T-cell (primary cell): ENCODE data around the gene ABCF2. TPM values are rescaled to one million over a fixed set of nuclear protein-coding genes. Genes with fewer than 3 reads are reported as not detected.

Experiments used
- ATAC-seq, 4 experiments: fragments of 200-7000 bp in 3 of 4; fragments of 150-1000 bp in 1 of 4; cut with Tn5 transposase; replicated peaks in 1 of 4; 1 replicate in 3 of 4; 2 replicates in 1 of 4; pipeline ENCODE4 v1.10.0; 2021; ENCODE audit warnings: moderate library complexity in 3 of 4, mild to moderate bottlenecking in 2 of 4, moderate number of reproducible peaks in 1 of 4
- CTCF ChIA-PET, 2 donors: fragments of 300-600 bp; sonication (Branson Sonifier 250); formaldehyde crosslinking; loops; one replicate each; lab custom pipeline; 2022; ENCODE audit warnings: antibody characterized with exemption in 2 of 2; lab: Charles Lee
- POLR2A ChIA-PET, 2 donors: fragments of 300-600 bp; sonication (Branson Sonifier 250); formaldehyde crosslinking; loops; one replicate each; lab custom pipeline; 2022; ENCODE audit warnings: antibody characterized with exemption in 2 of 2; lab: Charles Lee
- DNase-seq, 35 experiments: peaks; one replicate each; pipeline versions ENCODE4 v3.0.0 to v3.0.0-alpha.2; 2013 to 2023
- H3K27ac ChIP-seq: one replicate; pipeline ENCODE4 v1.5.1; 2013; ENCODE audit warnings: low read length
- H3K27me3 ChIP-seq, 2 experiments: replicated peaks in 1 of 2; 1 replicate in 1 of 2; 2 replicates in 1 of 2; pipeline versions ENCODE4 v1.6.1 to v1.7.0; 2013; ENCODE audit warnings: low read length in 1 of 2, mixed read lengths in 1 of 2; ENCODE audit not compliant: control insufficient read depth in 2 of 2, insufficient read depth in 2 of 2; ENCODE audit errors: extremely low read depth in 1 of 2
- H3K36me3 ChIP-seq, 2 donors: 1 replicate in 1 of 2; 2 replicates in 1 of 2; pipeline versions ENCODE4 v1.6.1 to v1.7.0; 2013; ENCODE audit warnings: low read length in 1 of 2; ENCODE audit not compliant: control insufficient read depth in 2 of 2, insufficient read depth in 1 of 2; ENCODE audit errors: extremely low read depth in 1 of 2
- H3K4me1 ChIP-seq, 2 experiments: 1 replicate in 1 of 2; 2 replicates in 1 of 2; pipeline versions ENCODE4 v1.6.1 to v1.7.0; 2013; ENCODE audit warnings: low read length in 2 of 2, mixed read lengths in 1 of 2; ENCODE audit not compliant: insufficient read depth in 2 of 2, control insufficient read depth in 1 of 2; ENCODE audit errors: extremely low read depth in 1 of 2
- H3K4me3 ChIP-seq, 2 donors: 1 replicate in 1 of 2; 2 replicates in 1 of 2; pipeline versions ENCODE4 v1.5.1 to v1.7.0; 2013; ENCODE audit warnings: mild to moderate bottlenecking in 2 of 2, low read length in 1 of 2, moderate library complexity in 1 of 2; ENCODE audit not compliant: control insufficient read depth in 1 of 2; ENCODE audit errors: extremely low read depth in 1 of 2
- H3K9me3 ChIP-seq: 2 replicates; pipeline ENCODE4 v1.7.0; 2013
- H3K27ac Mint-ChIP-seq, 2 donors: one replicate each; pipeline ENCODE4 v1.8.0; 2020 to 2021; ENCODE audit warnings: mild to moderate bottlenecking in 2 of 2, mixed read lengths in 2 of 2
- H3K27me3 Mint-ChIP-seq, 2 donors: one replicate each; pipeline ENCODE4 v1.8.0; 2021 to 2022; ENCODE audit warnings: mixed read lengths in 2 of 2
- H3K36me3 Mint-ChIP-seq: one replicate; pipeline ENCODE4 v1.8.0; 2021; ENCODE audit warnings: mixed read lengths
- H3K4me1 Mint-ChIP-seq, 3 donors: one replicate each; pipeline ENCODE4 v1.8.0; 2020 to 2022; ENCODE audit warnings: mixed read lengths in 3 of 3, mild to moderate bottlenecking in 1 of 3
- H3K4me3 Mint-ChIP-seq, 3 donors: one replicate each; pipeline ENCODE4 v1.8.0; 2020 to 2022; ENCODE audit warnings: mild to moderate bottlenecking in 3 of 3, mixed read lengths in 3 of 3, moderate library complexity in 3 of 3
- H3K9me3 Mint-ChIP-seq, 3 donors: one replicate each; pipeline ENCODE4 v1.8.0; 2020 to 2022; ENCODE audit warnings: mixed read lengths in 3 of 3
- WGBS: methylation state at CpG from one replicate; pipeline ENCODE4 v1.1.5; 2013; ENCODE audit warnings: missing lambda C conversion rate; ENCODE audit not compliant: insufficient coverage; 5-methylcytosine and 5-hydroxymethylcytosine counted together
- total RNA-seq, 35 experiments: library from RNA in 6 of 35; stranded (reverse) in 6 of 35; fragments of 120-200 nt in 1 of 35; gene quantifications; one replicate each; pipeline versions ENCODE4 v1.2.1 to v1.2.4 and lab custom pipeline; 2013 to 2026

ABCF2 gene
- total RNA-seq, 5 donors from 2014 or later (not counting 1 experiment from before 2014, with no cell fraction given) = 22.9 to 39.7 (median 38.8) TPM

DNA sequence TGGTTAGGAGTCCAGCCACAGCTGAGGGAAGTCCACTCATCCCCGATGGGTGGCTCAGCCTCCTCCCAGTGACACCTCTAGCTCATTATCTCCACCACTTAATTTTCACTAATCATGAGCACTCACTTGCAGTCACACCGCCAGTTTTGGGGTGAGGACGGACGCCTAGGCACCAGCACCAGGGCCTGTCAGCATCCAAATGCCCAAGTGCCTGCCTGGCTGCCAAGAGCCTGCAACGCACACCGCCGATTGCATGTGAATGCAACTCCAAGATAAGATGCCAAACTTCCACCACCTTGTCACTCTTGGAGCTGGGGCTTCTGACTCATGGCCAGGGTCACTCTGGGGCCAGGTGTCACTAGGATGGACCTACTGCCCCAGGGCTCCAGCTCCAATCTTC is 45.9 kb upstream of the ABCF2 start:
- no peaks in the 10 kb centered on the region for H3K36me3 ChIP-seq
- Mint-ChIP-seq H3K4me3 (no peak overlapping the region), H3K4me1 (peaks cover 37 to 45% (median 43%) of the 10 kb centered on the region in 3 donors), H3K27me3 (no peaks in the 10 kb centered on the region), H3K27ac (no peak overlapping the region), H3K9me3 (no peaks in the 10 kb centered on the region), H3K36me3 (no peaks in the 10 kb centered on the region)
- H3K4me1 ChIP-seq = peaks cover 0 to 40% of the 10 kb centered on the region in 2 experiments
- CTCF ChIA-PET = no interaction called here
- 95% methylated on average over 7 of the region's 7 CpGs for WGBS
- H3K4me3 ChIP-seq = no peak overlapping the region
- peaks cover 0 to 16% of the 10 kb centered on the region in 2 experiments for H3K27me3 ChIP-seq
- POLR2A ChIA-PET = no interaction called here
- no peaks in the 10 kb centered on the region for H3K9me3 ChIP-seq
- no peak for DNase-seq
- no peak overlapping the region for H3K27ac ChIP-seq
- no peak for ATAC-seq

DNA sequence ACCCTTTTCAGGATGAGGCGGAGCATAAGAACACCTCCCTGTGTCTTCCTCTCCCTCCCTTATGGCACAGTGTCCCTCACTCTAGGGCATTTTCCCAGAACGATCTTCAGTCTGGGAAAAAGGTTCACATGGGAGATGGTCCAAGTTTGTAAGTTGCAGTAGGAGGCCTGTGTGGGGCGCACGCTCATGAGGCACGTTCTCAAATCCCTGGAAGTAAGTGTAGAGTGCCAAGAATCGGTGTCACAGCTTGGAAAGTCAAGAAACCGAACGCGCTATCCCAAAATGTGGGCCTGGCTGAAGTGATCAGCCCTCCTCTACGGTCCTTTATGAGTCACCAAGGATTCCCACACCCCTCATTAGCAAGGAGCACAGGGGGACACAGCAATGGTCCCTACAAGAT is 45.4 kb upstream of the ABCF2 start:
- Mint-ChIP-seq H3K4me3 (peak overlapping the region in 1 of 3 donors; percentile 3), H3K4me1 (peaks cover 37 to 42% (median 40%) of the 10 kb centered on the region in 3 donors), H3K27me3 (no peaks in the 10 kb centered on the region), H3K36me3 (no peaks in the 10 kb centered on the region), H3K9me3 (no peaks in the 10 kb centered on the region), H3K27ac (peak overlapping the region; percentile 36 to 84)
- DNase-seq (no peak), ATAC-seq (no peak)
- H3K27ac ChIP-seq = no peak overlapping the region
- H3K27me3 ChIP-seq = peaks cover 0 to 16% of the 10 kb centered on the region in 2 experiments
- ChIA-PET POLR2A (no interaction called here), CTCF (no interaction called here)
- H3K4me1 ChIP-seq = peaks cover 0 to 35% of the 10 kb centered on the region in 2 experiments
- WGBS = 87% methylated on average over 8 of the region's 10 CpGs
- no peaks in the 10 kb centered on the region for H3K9me3 ChIP-seq
- H3K4me3 ChIP-seq = no peak overlapping the region
- no peaks in the 10 kb centered on the region for H3K36me3 ChIP-seq

DNA sequence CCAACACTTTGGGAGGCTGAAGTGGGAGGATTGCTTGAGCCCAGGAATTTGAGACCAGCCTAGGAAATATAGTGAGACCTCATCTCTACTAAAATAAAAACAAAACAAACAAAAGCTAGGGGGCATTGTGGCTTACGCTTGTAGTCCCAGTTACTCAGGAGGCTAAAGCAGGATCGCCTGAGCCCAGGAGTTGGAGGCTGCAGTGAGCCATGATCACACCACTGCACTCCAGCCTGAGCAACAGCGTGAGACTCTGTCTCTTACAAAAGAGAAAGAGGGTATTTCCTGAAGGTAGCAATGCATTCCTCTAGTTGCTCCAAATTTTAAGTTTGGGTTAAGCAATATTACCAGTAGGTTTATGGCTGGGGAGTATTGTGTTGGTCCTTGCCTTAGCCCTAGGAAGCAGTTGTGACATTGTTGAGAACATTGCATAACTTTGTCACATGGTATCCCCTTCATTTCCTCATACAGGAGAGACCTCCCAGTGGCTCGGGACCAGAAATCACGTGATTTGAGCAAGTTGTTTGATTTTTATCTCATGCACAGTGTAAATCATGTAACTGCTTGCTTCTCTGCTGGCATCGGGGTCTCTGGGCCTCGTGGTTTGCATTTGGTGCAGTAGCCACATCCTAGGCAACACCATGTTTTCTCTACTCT is 44.8 kb upstream of the ABCF2 start:
- peak overlapping the region; percentile 36 to 84 for H3K27ac Mint-ChIP-seq
- DNase-seq = peak in 3 of 35 experiments; percentile 27 to 40 (median 29)
- Histone ChIP-seq H3K36me3 (no peaks in the 10 kb centered on the region), H3K27me3 (peaks cover 0 to 13% of the 10 kb centered on the region in 2 experiments), H3K4me1 (peaks cover 0 to 31% of the 10 kb centered on the region in 2 experiments), H3K9me3 (no peaks in the 10 kb centered on the region), H3K4me3 (no peak overlapping the region), H3K27ac (peak overlapping the region; percentile 7)
- H3K4me3 Mint-ChIP-seq = no peak overlapping the region
- H3K27me3 Mint-ChIP-seq = no peaks in the 10 kb centered on the region
- ChIA-PET POLR2A (no interaction called here), CTCF (no interaction called here)
- ATAC-seq = peak; percentile 25 to 67 (median 40)
- peaks cover 34 to 38% (median 36%) of the 10 kb centered on the region in 3 donors for H3K4me1 Mint-ChIP-seq
- H3K36me3 Mint-ChIP-seq = no peaks in the 10 kb centered on the region
- H3K9me3 Mint-ChIP-seq = no peaks in the 10 kb centered on the region
- 37% methylated on average over 5 of the region's 7 CpGs for WGBS

DNA sequence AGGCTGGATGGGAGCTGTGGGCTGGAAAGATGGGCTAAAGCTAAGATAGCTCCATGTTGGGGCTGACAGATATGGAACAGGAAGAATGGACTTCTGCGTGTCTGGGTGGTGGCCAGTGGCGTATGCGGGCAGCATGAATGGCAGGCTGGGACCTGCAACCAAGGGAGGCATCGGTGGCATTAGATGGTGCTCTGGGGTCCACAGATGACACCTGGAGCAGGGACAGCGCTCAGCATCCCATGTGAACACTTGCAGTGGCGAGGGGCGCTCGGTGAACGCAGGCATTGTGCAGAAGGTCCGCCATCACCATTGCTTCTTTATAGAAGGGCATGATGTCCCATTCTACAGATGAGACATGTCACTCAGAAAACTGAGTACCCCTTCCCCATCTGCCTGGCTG is 42.5 kb upstream of the ABCF2 start:
- H3K27ac ChIP-seq = no peak overlapping the region
- H3K9me3 ChIP-seq = no peaks in the 10 kb centered on the region
- WGBS = 95% methylated on average over 10 of the region's 10 CpGs
- H3K36me3 ChIP-seq = no peaks in the 10 kb centered on the region
- peaks cover 17 to 21% (median 18%) of the 10 kb centered on the region in 3 donors for H3K4me1 Mint-ChIP-seq
- ATAC-seq (no peak), DNase-seq (no peak)
- ChIA-PET CTCF (interaction anchor here (0.7 to 1.0 kb wide), 2 partner anchors 25 to 107 kb away, joined by 3 read pairs; no protein-coding TSS in a partner anchor), POLR2A (no interaction called here)
- H3K27me3 Mint-ChIP-seq = peaks cover 1 to 4% of the 10 kb centered on the region in 2 donors
- no peak overlapping the region for H3K4me3 ChIP-seq
- peaks cover 0 to 15% of the 10 kb centered on the region in 2 experiments for H3K4me1 ChIP-seq
- no peak overlapping the region for H3K4me3 Mint-ChIP-seq
- H3K27me3 ChIP-seq = peaks cover 0 to 9% of the 10 kb centered on the region in 2 experiments
- no peak overlapping the region for H3K27ac Mint-ChIP-seq
- H3K9me3 Mint-ChIP-seq = no peaks in the 10 kb centered on the region
- H3K36me3 Mint-ChIP-seq = no peaks in the 10 kb centered on the region

DNA sequence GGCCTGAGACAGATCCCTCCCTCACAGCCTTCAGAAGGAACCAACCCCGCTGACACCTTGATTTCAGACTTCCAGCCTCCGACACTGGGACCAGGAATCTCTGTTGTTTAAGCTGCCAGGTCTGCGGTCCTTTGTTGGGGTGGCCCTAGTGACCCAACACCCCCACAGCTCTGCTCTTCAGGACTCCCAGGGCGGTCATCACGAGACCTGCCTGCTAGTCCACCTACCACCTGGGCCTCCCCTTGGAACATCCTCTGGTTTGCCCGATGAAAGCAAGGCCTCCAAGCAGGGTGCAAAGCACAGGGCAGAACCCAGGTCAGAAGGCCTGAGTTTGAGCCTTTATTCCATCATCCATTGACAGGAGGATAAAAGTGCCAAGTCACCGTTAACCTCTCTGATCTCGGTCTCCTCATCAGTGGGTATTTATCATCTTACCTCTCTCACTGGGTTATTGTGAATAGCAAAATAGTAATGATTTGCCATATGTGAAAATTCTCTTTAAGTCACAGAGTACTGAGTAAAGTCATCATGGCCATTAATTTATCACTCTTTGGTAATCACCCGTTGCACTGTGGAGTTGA is 38.4 kb upstream of the ABCF2 start:
- no peak overlapping the region for H3K4me3 ChIP-seq
- Mint-ChIP-seq H3K36me3 (no peaks in the 10 kb centered on the region), H3K4me3 (no peak overlapping the region), H3K9me3 (no peaks in the 10 kb centered on the region), H3K27ac (no peak overlapping the region), H3K4me1 (peaks cover 0 to 2% (median 0%) of the 10 kb centered on the region in 3 donors), H3K27me3 (peaks cover 4 to 7% of the 10 kb centered on the region in 2 donors)
- H3K4me1 ChIP-seq = no peaks in the 10 kb centered on the region
- no peak overlapping the region for H3K27ac ChIP-seq
- no peak for ATAC-seq
- WGBS = 91% methylated on average over 6 of the region's 9 CpGs
- ChIA-PET CTCF (no interaction called here), POLR2A (no interaction called here)
- DNase-seq = no peak
- H3K27me3 ChIP-seq = peaks cover 0 to 35% of the 10 kb centered on the region in 2 experiments
- no peaks in the 10 kb centered on the region for H3K9me3 ChIP-seq
- no peaks in the 10 kb centered on the region for H3K36me3 ChIP-seq

DNA sequence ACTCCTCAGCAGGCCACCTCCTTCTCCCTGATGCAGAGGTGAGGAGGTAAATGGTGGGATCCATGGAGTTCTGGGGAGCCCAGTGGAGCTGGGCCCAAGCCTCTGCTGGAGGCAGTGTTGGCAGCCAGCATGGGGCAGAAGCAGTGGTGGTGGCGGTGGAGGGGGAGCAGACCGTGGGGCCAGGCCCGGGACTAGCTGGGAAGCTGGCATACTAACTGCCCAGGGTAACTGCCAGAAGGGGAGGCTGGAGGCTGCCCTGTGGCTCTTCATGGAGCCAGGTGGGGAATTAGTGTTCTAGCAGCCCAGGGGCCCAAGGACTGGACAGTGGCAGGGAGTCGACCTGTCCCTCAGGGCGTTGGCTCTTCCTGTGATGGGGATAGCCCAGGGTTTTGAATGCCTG is 37.6 kb upstream of the ABCF2 start:
- Histone ChIP-seq H3K4me1 (no peaks in the 10 kb centered on the region), H3K9me3 (no peaks in the 10 kb centered on the region), H3K4me3 (no peak overlapping the region), H3K27me3 (peaks cover 0 to 37% of the 10 kb centered on the region in 2 experiments), H3K27ac (no peak overlapping the region), H3K36me3 (no peaks in the 10 kb centered on the region)
- WGBS = 94% methylated on average over 3 of the region's 5 CpGs
- Mint-ChIP-seq H3K27me3 (peaks cover 4 to 7% of the 10 kb centered on the region in 2 donors), H3K4me1 (no peaks in the 10 kb centered on the region), H3K4me3 (no peak overlapping the region), H3K9me3 (no peaks in the 10 kb centered on the region), H3K27ac (no peak overlapping the region), H3K36me3 (no peaks in the 10 kb centered on the region)
- DNase-seq (no peak), ATAC-seq (no peak)
- ChIA-PET CTCF (no interaction called here), POLR2A (interaction anchor here in 1 of 2 donors (0.6 kb wide), 1 partner anchor 492 kb away, joined by 7 read pairs; no protein-coding TSS in a partner anchor)
